ENCODE results near the gene ADAM10.

DNA sequence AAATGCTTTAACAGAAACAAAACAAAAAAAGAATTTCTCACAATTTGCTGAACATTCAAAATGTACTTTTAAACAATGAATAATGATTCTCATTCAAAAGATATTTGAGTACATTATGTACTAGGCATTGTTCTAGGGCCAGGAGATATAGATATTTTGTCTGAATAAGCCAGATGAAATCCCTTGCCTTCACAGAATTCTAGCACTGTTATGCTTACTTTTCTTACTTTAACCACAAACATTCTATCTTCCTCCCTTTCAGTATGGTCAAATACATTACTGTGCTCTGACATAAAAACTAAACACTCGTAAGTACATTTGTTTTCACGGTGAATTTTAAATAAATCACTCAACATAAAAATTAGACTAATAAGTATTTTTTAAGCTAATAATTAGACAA lies 116.7 kb downstream of the ADAM10 start:
- TF ChIP-seq, protein P1, sequence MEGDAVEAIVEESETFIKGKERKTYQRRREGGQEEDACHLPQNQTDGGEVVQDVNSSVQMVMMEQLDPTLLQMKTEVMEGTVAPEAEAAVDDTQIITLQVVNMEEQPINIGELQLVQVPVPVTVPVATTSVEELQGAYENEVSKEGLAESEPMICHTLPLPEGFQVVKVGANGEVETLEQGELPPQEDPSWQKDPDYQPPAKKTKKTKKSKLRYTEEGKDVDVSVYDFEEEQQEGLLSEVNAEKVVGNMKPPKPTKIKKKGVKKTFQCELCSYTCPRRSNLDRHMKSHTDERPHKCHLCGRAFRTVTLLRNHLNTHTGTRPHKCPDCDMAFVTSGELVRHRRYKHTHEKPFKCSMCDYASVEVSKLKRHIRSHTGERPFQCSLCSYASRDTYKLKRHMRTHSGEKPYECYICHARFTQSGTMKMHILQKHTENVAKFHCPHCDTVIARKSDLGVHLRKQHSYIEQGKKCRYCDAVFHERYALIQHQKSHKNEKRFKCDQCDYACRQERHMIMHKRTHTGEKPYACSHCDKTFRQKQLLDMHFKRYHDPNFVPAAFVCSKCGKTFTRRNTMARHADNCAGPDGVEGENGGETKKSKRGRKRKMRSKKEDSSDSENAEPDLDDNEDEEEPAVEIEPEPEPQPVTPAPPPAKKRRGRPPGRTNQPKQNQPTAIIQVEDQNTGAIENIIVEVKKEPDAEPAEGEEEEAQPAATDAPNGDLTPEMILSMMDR (IDR thresholded peaks at IDR 0.05): no peak
- TF ChIP-seq POLR2A (IDR thresholded peaks at IDR 0.05): no peak
